T follicular helper cell (primary cell): ENCODE data around the gene BMPR1A.
"Not testable (repeated sequence)": the region's sequence is repeated elsewhere in the genome, so short reads cannot be mapped to it uniquely, and the experiment has no call there.

Experiments
- DNase-seq: peaks from one replicate; pipeline ENCODE4 v3.0.0-alpha.2; 2020; ENCODE audit warnings: low read depth

BMPR1A gene

GRCh38 chr10:86880971-86881370 lies 124.6 kb downstream of the BMPR1A start:
- DNase-seq, result no peak

GRCh38 chr10:86888585-86889381 lies 132.4 kb downstream of the BMPR1A start:
- DNase-seq, result no peak

GRCh38 chr10:86889997-86890396 lies 133.6 kb downstream of the BMPR1A start:
- no peak for DNase-seq

GRCh38 chr10:86898511-86898910 lies 142.1 kb downstream of the BMPR1A start:
- DNase-seq, result no peak

- DNase-seq, result no peak
Measured at GRCh38 chr10:86899132-86899531, 142.7 kb downstream of the BMPR1A start.

- peak; percentile 16 for DNase-seq
Measured at GRCh38 chr10:86899670-86900276, 143.4 kb downstream of the BMPR1A start.

- no peak for DNase-seq
Measured at GRCh38 chr10:86900955-86901354, 144.5 kb downstream of the BMPR1A start.

- DNase-seq, result no peak
Measured at GRCh38 chr10:86904600-86904999, 148.2 kb downstream of the BMPR1A start.

- DNase-seq, result no peak
Measured at GRCh38 chr10:86905429-86905828, 149.0 kb downstream of the BMPR1A start.

GRCh38 chr10:86914734-86915133 lies 158.3 kb downstream of the BMPR1A start:
- no peak for DNase-seq

GRCh38 chr10:86918022-86918471 lies 161.6 kb downstream of the BMPR1A start:
- no peak for DNase-seq

- no peak for DNase-seq
Measured at GRCh38 chr10:86922553-86922961, 166.1 kb downstream of the BMPR1A start.

GRCh38 chr10:86929468-86930380 lies 173.3 kb downstream of the BMPR1A start:
- DNase-seq, result no peak

- no peak for DNase-seq
Measured at GRCh38 chr10:86931872-86932271, 175.5 kb downstream of the BMPR1A start.

- DNase-seq, result no peak
Measured at GRCh38 chr10:86932674-86933073, 176.3 kb downstream of the BMPR1A start.

GRCh38 chr10:86934162-86934711 lies 177.8 kb downstream of the BMPR1A start:
- DNase-seq, result not testable (repeated sequence)

GRCh38 chr10:86936661-86937501 lies 180.5 kb downstream of the BMPR1A start:
- DNase-seq, result no peak

GRCh38 chr10:86937502-86938154 lies 181.2 kb downstream of the BMPR1A start:
- no peak for DNase-seq

- no peak for DNase-seq
Measured at GRCh38 chr10:86938260-86938659, 181.8 kb downstream of the BMPR1A start.

- not testable (repeated sequence) for DNase-seq
Measured at GRCh38 chr10:86940076-86940475, 183.7 kb downstream of the BMPR1A start.

- no peak for DNase-seq
Measured at GRCh38 chr10:86940677-86941076, 184.3 kb downstream of the BMPR1A start.
